T1000 (cell line): ENCODE data around the gene TMPRSS13.

Experiments used
- DNase-seq: peaks from one replicate; lab custom pipeline; 2025; ENCODE audit warnings: mixed read lengths; lab: John Stamatoyannopoulos, UW

Gene TMPRSS13

DNA sequence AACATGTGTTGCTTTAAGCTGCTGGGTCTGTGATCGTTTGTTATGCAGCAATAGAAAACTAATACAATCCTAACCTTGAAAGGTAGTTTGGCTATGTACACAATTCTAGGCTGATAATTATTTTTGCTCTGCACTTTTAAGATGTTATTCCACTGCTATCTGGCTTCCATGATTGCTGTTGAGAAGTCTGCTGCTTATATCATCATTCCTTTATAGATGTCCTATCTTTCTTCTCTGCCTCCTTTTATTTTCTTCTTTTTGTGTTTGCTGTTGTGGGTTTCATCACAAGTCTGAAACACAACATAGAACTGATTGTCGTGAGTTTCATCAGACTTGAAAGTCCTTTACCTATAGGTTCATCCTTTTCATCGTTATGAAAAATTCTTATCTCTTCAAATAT lies 76.9 kb downstream of the TMPRSS13 start:
- no peak for DNase-seq

DNA sequence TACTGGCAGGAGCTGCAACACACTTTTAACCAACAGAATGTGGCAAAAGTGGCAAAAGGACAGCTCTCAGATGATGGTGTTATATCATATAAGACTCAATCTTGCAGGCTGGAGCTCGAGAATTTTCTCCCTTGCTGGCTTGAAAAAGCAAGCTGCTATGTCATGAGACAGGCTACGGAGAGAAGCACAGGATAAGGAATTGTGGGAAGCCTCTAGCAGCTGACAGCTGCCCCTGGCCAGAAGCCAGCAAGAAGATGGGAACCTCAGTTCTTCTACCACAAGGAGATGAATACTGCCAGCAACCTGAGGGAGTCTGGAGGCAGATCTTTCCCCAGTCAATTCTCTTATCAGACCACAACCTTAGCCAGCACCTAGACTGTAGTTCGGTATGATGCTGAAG lies 77.3 kb downstream of the TMPRSS13 start:
- no peak for DNase-seq

DNA sequence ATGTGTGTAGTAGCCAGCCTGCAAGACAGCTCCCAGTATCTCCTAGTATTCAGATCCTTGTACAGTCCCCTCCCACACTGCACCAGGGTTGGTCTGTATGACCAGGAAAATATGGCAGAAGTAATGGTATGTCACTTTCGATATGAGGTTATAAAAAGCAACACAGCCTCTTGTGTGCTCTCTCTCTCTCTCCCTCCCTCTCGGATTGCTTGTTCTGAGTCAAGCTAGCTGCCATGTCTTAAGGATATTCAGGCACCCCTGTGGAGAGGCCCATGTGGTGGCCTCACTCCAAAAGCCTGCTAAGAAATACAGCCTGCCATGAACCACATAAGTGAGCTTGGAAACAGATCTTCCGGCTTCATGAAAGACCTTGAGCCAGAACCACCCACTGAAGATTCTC lies 78.1 kb downstream of the TMPRSS13 start:
- DNase-seq: no peak
